ENCODE measurements around the gene KCNF1. TPM values are rescaled to one million over a fixed set of nuclear protein-coding genes. Genes with fewer than 3 reads are reported as not detected.

KCNF1 gene
- polyA plus RNA-seq (ENCODE audit: insufficient read length in 3 of 3), result 1 to 10 TPM in 2 of 3 donors, under 1 TPM in 1; 1.00 to 1.4 (median 1.2) TPM
- long read RNA-seq, donor 1, partial matches to known transcripts, result 0 of 2 reads
- long read RNA-seq, donor 1, other reads (novel, unspliced or antisense), result 0 of 2 reads
- long read RNA-seq, donor 2, partial matches to known transcripts, result 0 of 1 reads
- long read RNA-seq, donor 2, other reads (novel, unspliced or antisense), result 0 of 1 reads
- long read RNA-seq, donor 3, partial matches to known transcripts, result 0 of 2 reads
- long read RNA-seq, donor 3, other reads (novel, unspliced or antisense), result 0 of 2 reads
- long read RNA-seq, donor 4, result 0 reads
- long read RNA-seq, donor 5, result 0 reads
- long read RNA-seq, donor 6, partial matches to known transcripts, result 0 of 2 reads
- long read RNA-seq, donor 6, other reads (novel, unspliced or antisense), result 0 of 2 reads
- long read RNA-seq, donor 7, partial matches to known transcripts, result 0 of 1 reads
- long read RNA-seq, donor 7, other reads (novel, unspliced or antisense), result 0 of 1 reads
- long read RNA-seq, donor 8, partial matches to known transcripts, result 0 of 1 reads
- long read RNA-seq, donor 8, other reads (novel, unspliced or antisense), result 0 of 1 reads
- long read RNA-seq, donor 9, partial matches to known transcripts, result 0 of 1 reads
- long read RNA-seq, donor 9, other reads (novel, unspliced or antisense), result 0 of 1 reads
- long read RNA-seq, donor 10, result 0 reads
- long read RNA-seq, donor 11, partial matches to known transcripts, result 0 of 1 reads
- long read RNA-seq, donor 11, other reads (novel, unspliced or antisense), result 0 of 1 reads
- long read RNA-seq, donor 12, result 0 reads
- long read RNA-seq, donor 13, partial matches to known transcripts, result 0 of 1 reads
- long read RNA-seq, donor 13, other reads (novel, unspliced or antisense), result 0 of 1 reads
- long read RNA-seq, donor 14, partial matches to known transcripts, result 0 of 2 reads
- long read RNA-seq, donor 14, other reads (novel, unspliced or antisense), result 0 of 2 reads
- long read RNA-seq, donor 15, result 0 reads
- long read RNA-seq, donor 16, partial matches to known transcripts, result 0 of 4 reads
- long read RNA-seq, donor 16, other reads (novel, unspliced or antisense), result 0 of 4 reads

- peak in 9 of 11 donors; percentile 58 to 82 (median 68) for DNase-seq (ENCODE audit: extremely low read depth in 1 of 11, low read depth in 9 of 11, low spot score in 4 of 11)
These were observed at the start of gene KCNF1 for GRCh38 chr2:10911291-10912075. TSS of gene KCNF1 (plus strand) at chr2:10911934. CDS start at chr2:10912427, 493 bp downstream.

- DNase-seq (ENCODE audit: extremely low read depth in 1 of 11, low read depth in 9 of 11, low spot score in 4 of 11), result no peak
These were observed 49.4 kb upstream of the KCNF1 start for GRCh38 chr2:10862330-10862729.

GRCh38 chr2:10863047-10863446, 48.7 kb upstream of the KCNF1 start:
- no peak for DNase-seq (ENCODE audit: extremely low read depth in 1 of 11, low read depth in 9 of 11, low spot score in 4 of 11)

GRCh38 chr2:10863837-10864236, 47.9 kb upstream of the KCNF1 start:
- no peak for DNase-seq (ENCODE audit: extremely low read depth in 1 of 11, low read depth in 9 of 11, low spot score in 4 of 11)

- no peak for DNase-seq (ENCODE audit: extremely low read depth in 1 of 11, low read depth in 9 of 11, low spot score in 4 of 11)
These were observed 47.5 kb upstream of the KCNF1 start for GRCh38 chr2:10864251-10864650.

- DNase-seq (ENCODE audit: extremely low read depth in 1 of 11, low read depth in 9 of 11, low spot score in 4 of 11), result no peak
These were observed 46.7 kb upstream of the KCNF1 start for GRCh38 chr2:10864861-10865636.

GRCh38 chr2:10865841-10866240, 45.9 kb upstream of the KCNF1 start:
- no peak for DNase-seq (ENCODE audit: extremely low read depth in 1 of 11, low read depth in 9 of 11, low spot score in 4 of 11)

GRCh38 chr2:10867692-10868420, 43.9 kb upstream of the KCNF1 start:
- no peak for DNase-seq (ENCODE audit: extremely low read depth in 1 of 11, low read depth in 9 of 11, low spot score in 4 of 11)

GRCh38 chr2:10868465-10869314, 43.0 kb upstream of the KCNF1 start:
- no peak for DNase-seq (ENCODE audit: extremely low read depth in 1 of 11, low read depth in 9 of 11, low spot score in 4 of 11)

- DNase-seq (ENCODE audit: extremely low read depth in 1 of 11, low read depth in 9 of 11, low spot score in 4 of 11), result no peak
These were observed 39.8 kb upstream of the KCNF1 start for GRCh38 chr2:10871978-10872377.

- no peak for DNase-seq (ENCODE audit: extremely low read depth in 1 of 11, low read depth in 9 of 11, low spot score in 4 of 11)
These were observed 38.6 kb upstream of the KCNF1 start for GRCh38 chr2:10873171-10873570.

GRCh38 chr2:10873790-10874437, 37.8 kb upstream of the KCNF1 start:
- no peak for DNase-seq (ENCODE audit: extremely low read depth in 1 of 11, low read depth in 9 of 11, low spot score in 4 of 11)

GRCh38 chr2:10875126-10875525, 36.6 kb upstream of the KCNF1 start:
- no peak for DNase-seq (ENCODE audit: extremely low read depth in 1 of 11, low read depth in 9 of 11, low spot score in 4 of 11)

- DNase-seq (ENCODE audit: extremely low read depth in 1 of 11, low read depth in 9 of 11, low spot score in 4 of 11), result no peak
These were observed 35.3 kb upstream of the KCNF1 start for GRCh38 chr2:10876394-10876793.

GRCh38 chr2:10876963-10877362, 34.8 kb upstream of the KCNF1 start:
- DNase-seq (ENCODE audit: extremely low read depth in 1 of 11, low read depth in 9 of 11, low spot score in 4 of 11), result no peak

- no peak for DNase-seq (ENCODE audit: extremely low read depth in 1 of 11, low read depth in 9 of 11, low spot score in 4 of 11)
These were observed 34.1 kb upstream of the KCNF1 start for GRCh38 chr2:10877651-10878111.
